ENCODE measurements around the gene MYBL2.

GRCh38 chr20:43666376-43667328 is at the start of gene MYBL2:
- TF ChIP-seq POLR2AphosphoS5 (IDR thresholded peaks at IDR 0.05; ENCODE audit: low read depth, low read length) (no peak), POLR2A (IDR thresholded peaks at IDR 0.05; ENCODE audit: low read depth, low read length) (no peak; the same call in 1 of the 2 replicates)

Data from GM12891 (cell line).